Stimulated activated naive CD4-positive, alpha-beta T cell treated with Interleukin-2 at 50 U/mL for 16 hours (primary cell): ENCODE measurements around the gene AQP5.

Experiments
- DNase-seq: peaks from one replicate; lab custom pipeline; 2025; lab: John Stamatoyannopoulos, UW

The AQP5 gene

DNA sequence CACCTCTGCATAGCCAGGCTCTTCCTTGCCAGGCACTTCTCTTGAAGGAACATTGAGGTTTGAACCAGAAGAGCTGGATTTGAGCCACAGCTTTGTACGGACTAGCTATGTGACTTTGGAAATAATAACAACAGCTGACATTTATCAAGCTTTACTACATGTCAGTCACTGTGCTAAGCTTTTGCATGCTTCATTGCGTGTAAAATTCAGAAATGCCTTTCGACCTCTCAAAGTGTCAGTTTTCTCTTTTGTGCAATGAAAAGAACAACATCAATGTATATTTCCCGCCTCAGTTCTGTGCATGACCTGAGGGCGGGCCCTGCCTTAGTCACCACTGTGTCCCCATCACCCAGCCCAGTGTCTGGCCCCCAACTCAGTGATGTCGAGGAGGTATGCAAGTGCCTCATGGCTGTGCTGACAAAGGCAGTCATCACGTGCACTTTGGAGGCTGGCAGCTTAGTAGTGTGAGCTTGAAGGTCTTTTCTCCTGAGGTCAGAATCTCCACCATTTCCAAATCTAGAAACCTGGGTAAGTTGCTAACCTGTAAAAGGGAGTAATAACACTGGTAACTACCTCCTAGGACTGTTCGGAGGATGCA is 29.0 kb upstream of the AQP5 start:
- no peak for DNase-seq

DNA sequence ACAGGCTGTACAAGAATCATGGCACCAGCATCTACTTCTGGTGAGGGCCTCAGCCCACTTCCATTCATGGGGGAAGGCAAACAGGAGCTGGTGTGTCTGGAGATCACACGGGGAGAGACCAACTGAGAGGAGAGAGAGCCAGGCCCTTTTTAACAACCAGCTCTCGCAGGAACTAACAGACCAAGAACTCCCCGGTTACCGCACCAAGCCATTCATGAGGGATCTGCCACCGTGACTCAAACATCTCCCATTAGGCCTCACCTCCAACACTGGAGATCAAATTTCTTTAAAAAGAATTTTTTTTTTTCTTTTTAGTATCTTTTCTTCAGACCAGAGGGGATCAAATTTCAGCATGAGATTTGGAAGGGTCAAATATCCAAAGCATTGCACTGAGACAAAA is 27.9 kb upstream of the AQP5 start:
- DNase-seq: no peak

DNA sequence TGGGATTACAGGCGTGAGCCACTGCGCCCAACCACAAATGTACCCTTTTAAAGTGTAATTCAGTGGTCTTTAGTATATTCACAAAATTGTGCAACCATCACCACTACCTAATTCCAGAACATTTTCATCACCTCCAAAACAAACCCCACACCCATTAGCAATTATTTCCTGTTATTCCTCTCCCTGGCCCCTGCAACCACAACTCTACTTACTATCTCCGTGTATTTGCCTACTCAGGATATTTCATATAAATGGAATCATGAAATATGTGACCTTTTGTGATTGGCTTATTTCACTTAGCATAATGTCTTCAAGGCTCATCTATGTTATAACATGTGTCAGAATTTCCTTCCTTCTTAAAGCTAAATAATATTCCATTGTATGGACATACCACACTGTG is 27.2 kb upstream of the AQP5 start:
- DNase-seq: no peak

DNA sequence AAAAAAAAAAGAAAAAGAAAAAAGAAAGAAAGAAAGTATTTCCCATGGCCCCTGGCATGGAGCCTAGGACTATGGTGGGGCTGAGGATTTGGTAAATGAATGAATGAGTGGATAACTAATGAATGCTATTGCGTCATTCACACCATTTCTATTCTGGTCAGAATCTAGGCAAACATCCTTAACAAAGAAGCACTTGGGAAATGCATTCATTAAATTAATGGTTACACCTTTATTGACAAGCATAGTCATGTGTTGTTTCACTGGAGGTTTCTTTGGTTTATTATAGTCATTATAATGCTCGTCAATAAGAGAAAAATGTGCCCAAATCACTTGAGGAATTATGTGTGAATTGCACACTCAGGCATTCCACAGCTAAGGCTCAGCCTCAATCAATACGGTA is 24.7 kb upstream of the AQP5 start:
- DNase-seq: no peak

DNA sequence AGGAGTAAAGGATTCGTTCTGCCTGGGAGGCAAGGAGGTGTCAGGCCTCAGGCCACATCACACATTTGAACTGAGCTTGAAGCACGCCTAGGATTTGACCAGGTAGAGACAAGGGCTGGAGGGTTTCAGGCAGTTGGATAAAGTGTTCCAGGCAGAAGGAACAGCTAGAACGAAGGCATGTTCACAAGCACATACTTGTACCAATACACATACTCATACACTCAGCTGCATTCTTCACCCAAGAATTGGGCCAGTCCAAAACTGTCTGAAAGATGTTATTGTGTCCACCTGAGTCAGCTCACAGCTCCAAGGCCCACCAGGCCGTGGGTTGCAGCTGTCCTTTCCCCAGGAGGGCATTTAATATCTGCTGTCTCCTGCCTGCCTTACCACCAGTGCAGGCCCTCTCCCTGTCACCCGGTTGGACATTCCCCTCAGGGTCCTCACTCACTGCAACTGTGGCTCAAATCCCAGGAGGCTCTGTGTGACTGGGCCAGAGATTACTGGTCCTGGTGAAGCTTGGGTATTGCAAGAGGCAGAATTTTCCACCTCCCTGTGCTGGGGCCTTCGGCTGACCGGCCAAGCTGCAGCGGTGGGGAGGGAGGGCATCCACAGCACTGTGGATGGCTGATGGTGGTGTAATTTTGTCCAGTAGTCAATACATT is 23.9 kb upstream of the AQP5 start:
- DNase-seq: no peak

DNA sequence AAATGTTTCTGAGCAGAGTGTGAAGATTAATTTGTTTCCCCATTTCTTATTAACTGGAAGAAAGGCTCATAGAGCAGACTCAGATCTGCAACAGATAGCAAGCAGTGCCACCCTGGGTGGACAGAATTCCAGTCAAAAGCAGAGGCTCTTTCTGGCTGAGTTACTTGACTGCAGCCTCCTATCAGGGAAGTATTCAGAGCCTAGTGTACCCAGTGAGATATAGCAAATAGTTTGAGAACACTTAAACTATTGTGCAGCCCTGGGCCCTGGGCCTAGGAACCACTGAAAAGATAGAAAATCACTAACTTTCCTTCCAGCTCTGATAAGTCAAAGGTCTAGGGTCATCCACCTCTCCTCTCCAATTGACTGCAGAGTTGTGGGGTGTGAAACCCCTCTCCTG is 22.4 kb upstream of the AQP5 start:
- no peak for DNase-seq

DNA sequence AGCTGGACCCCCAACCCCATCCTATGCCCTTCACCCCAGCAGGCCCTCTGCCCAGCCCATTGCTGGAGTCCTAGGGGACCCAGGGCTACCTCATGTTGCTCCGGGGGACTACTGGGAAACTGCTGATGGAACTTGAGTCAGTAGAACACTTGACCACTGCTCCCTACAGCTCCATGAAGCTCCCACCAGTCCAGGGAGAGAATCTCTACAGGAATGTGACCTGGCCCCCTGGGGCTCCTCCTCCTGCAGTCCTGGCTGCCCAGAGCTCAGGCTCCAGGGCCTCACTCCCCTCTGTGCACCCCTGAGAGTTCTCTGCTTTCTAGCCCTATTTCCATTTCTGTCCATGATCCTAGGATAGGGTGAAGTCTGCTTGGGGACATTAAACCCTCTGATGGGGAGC is 22.0 kb upstream of the AQP5 start:
- no peak for DNase-seq

DNA sequence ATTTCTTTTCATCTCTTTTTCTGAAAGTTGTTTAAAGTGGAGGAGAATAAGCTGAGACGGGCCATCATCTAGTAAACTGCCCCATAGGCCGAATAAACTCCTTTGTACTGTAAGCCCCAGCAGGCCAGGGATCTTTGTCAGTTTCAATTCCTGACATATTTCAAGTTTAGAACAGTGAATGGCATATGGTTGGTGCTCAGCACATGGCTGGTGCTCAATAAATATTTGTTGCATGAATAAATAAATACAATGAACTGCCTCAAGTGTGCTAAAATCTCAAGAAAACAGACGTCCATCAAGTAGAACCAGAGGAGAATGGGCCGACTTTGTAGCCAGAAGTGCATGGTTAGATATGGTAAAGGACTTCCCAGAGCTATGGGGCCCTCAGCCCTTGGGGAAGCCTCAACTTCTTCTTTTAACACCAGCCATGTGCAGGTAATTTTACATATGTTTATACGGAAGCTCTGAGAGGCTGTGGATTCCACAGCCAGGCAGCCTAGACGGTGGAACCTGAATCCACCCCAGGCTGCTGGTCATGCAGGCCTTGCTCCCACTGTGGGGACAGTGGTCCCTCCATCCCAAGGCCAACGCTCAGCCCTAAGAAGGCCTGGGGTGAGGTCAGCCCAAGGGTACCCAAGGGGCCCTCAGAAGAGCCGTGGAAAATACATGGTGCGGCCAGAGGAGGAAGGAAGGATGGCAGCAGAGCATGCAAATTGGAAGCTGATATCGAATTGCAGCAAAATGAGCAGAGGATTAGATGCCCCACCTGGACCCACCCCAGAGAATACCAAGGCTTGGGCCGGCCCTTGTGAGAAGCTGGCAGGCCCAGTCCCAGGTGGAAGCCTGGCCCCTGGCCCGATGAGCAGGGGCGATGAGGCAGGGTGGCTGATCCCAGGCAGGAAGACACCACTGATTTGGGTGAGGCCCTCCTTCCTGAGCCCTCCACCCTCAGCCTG is 19.8 kb upstream of the AQP5 start:
- DNase-seq: no peak

DNA sequence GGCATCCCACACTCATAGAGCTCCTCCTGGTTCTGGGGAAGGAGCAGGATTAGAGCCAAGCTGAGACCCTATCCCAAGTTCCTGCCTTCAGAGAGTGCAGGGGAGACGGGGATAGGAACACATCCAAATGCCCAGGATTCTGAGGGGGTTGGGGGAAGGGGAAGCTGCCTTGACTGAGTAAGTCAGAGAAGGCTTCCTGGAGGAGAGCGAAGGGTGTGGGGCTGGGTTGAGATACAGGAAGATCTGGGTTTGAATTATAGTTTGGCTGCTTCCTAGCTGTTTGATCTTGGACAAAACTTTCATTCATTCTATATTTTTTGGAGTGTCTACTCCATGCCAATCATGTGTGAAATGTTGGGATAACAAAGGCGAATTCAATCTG is 19.2 kb upstream of the AQP5 start:
- DNase-seq: no peak

DNA sequence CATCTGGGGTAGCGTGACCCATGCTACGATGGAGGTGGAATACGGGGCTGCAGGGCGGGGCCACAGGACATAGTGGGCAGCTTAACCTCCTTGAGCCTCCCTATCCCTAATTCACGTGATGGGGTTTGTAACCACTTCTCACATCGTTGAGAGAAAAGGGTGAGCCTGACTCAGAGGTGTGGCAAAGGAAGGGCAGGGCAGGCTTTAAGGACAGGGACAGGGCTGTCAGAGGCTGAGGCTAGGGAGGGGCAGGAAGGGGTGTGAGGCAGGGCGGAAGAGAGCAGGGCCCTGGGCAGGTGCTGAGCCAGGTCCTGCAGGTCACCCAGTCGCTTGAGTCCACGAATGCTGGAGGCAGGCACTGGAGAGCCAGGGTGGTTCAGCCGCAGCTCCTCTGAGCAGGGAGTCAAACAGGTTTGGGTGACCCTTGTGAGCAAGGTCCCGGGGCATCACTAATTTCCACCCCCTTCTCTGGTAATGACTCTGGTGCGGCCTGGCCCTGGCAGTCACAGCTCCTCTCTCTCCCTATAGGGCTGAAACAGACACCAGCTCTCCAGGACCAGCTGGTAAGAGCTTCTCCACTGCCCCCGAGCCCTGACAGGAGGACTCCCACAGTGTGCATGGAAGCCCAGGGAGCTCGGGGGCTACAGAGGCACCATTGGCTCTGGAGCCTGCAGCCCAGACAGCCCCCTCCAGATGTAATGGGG is 18.6 kb upstream of the AQP5 start:
- no peak for DNase-seq

DNA sequence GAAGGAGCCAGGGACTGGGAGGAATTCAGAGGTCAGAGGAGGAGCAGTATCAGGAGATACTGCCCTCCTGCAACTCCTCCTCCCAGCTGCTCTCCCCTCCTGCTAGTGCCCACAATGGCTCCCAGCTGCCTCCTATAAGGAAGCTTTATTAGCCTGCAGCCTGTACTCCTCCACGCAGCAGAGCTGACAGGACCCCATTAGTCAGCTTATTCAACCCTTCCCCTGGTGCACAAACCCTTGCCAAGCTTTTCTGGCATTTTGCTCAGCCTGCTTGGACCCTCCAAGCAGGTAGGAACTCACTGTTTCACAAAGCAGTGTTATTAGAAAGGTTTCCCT is 18.1 kb upstream of the AQP5 start:
- no peak for DNase-seq

DNA sequence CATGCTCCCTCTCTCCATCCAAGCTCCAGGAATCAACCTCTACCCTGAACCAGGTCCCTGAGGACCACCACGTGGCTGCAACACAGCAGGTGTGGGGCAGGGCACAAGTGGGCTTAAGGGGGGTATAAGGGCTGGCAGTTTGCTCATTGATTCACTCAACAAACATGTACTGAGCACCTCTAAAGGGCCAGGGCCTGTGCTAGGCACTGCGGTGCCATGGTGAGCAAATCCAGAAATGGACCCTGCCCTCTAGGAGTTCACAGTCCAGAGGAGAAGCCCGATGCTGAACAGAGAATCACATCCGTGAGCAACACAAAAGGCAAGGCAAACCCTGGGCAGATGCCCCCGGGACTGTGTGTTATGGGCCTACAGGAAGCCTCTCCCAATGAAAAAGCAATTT is 17.6 kb upstream of the AQP5 start:
- DNase-seq: no peak

DNA sequence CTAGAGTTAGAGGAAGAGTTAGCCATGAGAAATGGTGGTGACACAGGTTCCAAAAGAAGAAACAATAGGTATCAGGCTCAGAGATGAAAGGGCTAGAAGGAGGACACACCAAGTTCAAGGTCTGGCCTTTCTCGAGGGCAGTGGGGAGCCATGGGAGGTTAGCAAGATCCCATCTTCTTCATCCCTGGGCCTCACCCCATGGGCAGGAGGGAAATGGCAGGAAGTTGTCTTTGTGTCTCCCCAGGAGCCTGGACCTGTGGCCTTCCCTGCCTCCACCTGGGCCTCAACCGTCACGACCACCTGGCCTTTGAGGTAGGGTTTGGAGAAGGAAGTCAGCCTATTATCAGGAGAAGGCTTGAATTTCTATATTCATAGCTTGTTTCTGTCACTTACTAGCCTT is 17.0 kb upstream of the AQP5 start:
- no peak for DNase-seq

DNA sequence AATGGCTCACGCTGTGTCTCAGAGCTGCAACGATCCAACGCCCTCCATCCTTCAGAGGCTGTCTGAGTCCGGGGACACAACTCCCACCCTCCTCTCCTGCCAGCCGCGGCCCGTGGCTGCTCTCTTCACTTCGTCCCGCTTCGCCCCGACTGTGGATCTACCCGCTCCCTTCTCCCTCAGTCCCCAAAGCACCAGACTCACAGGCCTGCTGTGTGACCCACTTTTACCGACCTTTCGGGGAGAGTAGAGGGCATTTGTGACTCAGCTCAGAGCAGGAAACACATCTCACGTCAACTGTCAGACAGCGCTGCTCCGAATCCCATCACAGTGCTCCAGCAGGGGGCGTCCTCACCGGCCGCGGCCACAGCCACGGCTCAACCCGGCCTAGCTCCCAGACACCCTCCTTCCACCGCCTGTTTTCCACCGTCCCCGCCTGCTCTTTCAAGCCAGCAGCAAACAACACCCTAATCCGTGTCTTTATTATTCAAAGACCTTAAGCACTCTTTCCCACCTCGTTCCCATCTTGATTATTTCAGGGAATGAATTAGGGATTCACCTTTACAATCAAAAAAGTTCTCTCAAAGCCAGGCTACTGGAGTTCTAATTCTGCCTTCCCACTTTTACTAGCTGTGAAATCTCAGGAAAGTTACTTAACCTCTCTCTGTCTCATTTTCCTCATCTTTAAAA is 16.1 kb upstream of the AQP5 start:
- DNase-seq: peak; percentile 81

DNA sequence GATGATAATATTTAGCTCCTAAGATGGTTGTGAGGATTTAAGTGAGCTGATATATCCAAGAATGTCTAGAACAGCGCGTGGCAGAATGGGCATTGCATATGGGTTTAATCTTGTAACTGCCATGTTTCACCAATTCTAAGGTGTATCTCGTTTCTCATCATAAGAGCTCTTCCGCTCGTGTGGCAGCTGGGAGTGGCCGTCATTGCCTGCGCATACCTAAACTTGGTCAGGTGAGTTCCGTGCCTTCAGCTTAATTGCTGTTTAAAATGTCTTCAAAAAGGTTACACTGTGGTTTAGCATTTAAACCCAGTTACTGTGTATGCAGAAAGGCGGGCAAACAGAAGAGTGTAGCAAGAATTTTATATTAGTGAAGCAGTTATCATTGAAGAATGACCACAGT is 15.6 kb upstream of the AQP5 start:
- no peak for DNase-seq

DNA sequence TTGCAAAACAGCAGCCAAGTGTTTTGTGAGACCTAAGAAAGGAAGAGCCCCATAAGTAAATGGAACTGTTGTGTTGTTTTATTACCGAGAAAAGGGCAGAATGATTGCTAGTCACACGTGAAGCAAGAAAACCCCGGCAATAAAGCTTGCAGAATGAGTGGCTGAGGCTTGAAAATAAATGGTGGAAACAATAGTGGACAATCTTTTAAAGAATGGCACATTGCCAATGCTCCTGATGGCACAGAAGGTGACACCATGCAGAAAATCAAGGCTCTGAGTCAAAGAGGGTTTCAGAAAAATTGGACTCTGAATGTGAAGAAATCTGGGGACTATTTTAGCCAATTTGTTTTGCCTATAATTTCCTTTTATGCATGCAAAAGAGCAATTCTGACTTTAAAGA is 15.2 kb upstream of the AQP5 start:
- DNase-seq: no peak

DNA sequence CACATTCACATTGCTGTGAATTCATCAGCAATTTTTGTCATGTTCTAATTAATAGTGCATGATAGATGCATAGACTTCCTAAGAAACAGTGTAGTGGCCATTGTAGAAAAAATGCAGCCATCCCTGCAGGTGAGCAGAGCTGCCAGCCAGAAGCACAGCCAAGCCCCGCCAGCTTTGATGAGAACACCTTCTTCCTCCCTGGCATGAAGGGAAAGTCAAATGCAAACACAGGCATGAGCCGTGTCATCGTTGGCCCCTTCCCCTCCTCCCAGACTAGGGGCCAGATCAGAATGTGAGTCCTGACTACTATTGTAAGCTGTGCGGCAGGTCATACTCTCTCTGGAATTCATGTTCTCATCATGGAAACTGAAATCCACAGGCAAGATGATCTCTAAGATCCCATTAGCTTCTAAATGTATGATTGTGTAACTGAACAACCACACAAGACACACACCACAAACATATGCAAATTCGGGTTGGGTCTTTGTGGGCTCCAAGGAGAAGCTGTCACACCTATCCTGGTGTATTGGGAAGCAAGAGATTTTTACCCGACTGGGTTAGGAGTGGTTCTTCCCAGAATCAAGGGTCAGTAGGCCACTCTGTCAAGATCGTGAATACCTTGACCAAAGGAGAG is 14.0 kb upstream of the AQP5 start:
- DNase-seq: no peak

DNA sequence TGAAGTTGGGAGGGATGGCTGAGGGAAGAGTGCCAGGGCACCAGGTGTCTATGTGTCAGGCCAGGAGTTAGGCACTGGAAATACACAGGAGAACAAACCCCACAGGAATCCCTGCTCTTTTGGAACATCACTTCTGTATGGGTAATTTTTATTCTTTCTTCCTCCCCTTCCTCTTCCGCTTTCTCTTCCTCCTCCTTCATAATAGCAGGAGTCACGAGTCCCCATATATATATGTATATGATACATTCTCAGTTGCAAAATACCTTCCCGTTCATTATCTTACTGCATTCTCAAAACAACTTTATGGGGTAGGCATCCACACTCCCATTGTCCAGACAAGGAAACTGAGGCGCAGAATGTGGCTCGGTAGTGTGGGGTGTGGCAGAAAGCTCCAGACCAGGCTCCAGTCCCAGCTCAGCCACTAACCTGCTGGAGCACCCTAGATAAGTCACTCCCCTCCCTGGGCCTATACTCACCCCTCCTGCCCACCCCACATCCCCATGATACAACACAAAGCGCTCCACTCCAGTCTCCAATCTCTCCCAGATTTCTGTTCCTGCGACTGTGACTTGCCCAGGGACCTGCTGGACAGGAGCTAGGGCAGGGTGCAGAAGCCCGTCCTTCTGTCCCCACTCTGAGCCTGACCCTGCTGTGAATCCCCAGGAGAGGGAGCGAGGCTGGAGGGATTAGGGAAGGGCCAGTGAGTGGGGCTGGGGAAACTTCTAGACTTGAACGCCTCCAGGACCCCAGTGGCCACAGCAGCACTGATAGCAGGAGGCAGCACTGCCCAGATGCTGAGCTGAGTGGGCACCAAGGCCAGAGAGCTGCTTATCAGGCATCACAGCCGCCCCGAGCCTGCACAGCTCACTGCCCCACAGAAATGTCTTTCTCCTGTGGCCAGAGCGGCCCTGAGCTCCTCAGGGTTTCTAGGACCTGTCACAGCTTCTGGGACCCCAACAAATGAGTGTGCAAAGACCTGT is 12.5 kb upstream of the AQP5 start:
- no peak for DNase-seq

DNA sequence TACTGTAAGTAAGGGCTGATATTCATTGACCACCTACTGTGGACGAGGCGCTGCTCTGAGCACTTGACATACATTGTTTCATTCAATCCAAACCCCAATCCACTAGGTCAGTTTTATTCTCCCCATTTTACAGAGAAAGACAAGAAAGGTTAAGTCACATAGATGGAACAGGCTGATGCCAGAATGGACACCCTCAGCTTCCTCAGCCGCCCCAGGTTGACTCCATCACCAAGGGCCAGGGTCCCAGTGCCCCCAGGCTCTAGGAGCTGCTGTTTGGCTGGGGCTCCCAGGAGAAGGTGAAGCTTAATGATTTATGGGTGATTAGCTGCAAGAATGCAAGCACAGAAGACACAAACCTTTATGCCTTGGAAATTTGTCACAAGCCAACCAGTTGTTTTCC is 11.8 kb upstream of the AQP5 start:
- no peak for DNase-seq
